Endothelial cell (in vitro differentiated cells): ENCODE results near the gene MSN. TPM values are rescaled to one million over a fixed set of nuclear protein-coding genes. Genes with fewer than 3 reads are reported as not detected.
A peak's percentile ranks its signal among the peaks of the same experiment; 100 is the strongest.

Experiments used
- DNase-seq: peaks from one replicate; pipeline ENCODE4 v3.0.0; 2021; ENCODE audit warnings: low spot score
- H3K27ac Mint-ChIP-seq: one replicate; pipeline ENCODE4 v1.8.0; 2021; ENCODE audit warnings: mixed read lengths, inconsistent platforms; ENCODE audit not compliant: unreplicated experiment
- H3K27me3 Mint-ChIP-seq: one replicate; pipeline ENCODE4 v1.8.0; 2021; ENCODE audit warnings: mild to moderate bottlenecking, moderate library complexity, mixed read lengths, inconsistent platforms; ENCODE audit not compliant: unreplicated experiment
- H3K36me3 Mint-ChIP-seq: one replicate; pipeline ENCODE4 v1.8.0; 2021; ENCODE audit warnings: mild to moderate bottlenecking, low read depth, mixed read lengths, inconsistent platforms; ENCODE audit not compliant: unreplicated experiment
- H3K4me1 Mint-ChIP-seq: one replicate; pipeline ENCODE4 v1.8.0; 2021; ENCODE audit warnings: mild to moderate bottlenecking, mixed read lengths, inconsistent platforms; ENCODE audit not compliant: unreplicated experiment
- H3K4me3 Mint-ChIP-seq: one replicate; pipeline ENCODE4 v1.8.0; 2021; ENCODE audit warnings: mild to moderate bottlenecking, mixed read lengths, inconsistent platforms; ENCODE audit not compliant: unreplicated experiment
- H3K9me3 Mint-ChIP-seq: one replicate; pipeline ENCODE4 v1.8.0; 2021; ENCODE audit warnings: mixed read lengths, inconsistent platforms; ENCODE audit not compliant: unreplicated experiment
- CTCF ChIP-seq: fragments of 200-600 bp; sonication (generic); IDR thresholded peaks from one replicate; pipeline ENCODE4 v1.5.0; 2021; ENCODE audit warnings: antibody characterized with exemption; ENCODE audit not compliant: unreplicated experiment
- total RNA-seq: library from RNA; stranded (reverse); fragmentation: NEBNext Ultra II Directional; extraction: Animal tissue kit (Norgen Biotek cat#: 25700); gene quantifications from one replicate; pipeline ENCODE4 v1.2.1, GENCODE V29; 2021; ENCODE audit not compliant: unreplicated experiment

Gene MSN
- total RNA-seq, 1 donor from 2014 or later = 590 TPM

DNA sequence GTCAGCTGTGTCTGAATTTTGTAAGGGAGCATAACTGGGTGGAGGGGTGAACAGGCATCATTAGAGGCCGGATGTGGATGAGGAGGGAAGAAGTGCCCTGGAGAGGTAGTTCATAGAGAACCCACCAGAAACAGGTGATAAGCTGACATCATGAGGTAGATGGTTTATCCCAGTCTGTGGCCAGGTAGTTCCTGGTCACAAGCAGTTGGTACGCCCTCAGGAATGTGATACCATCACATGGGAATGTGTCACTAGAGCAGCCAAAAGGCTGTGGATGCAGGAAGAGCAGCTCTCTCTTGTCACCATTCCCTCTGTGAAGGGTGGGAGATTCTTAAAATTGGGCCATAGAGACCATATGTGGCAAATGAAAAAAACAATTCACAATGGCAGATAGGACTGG is 21.9 kb downstream of the MSN start:
- Mint-ChIP-seq H3K4me3 (no peak overlapping the region), H3K27me3 (peaks cover 1% of the 10 kb centered on the region), H3K9me3 (no peaks in the 10 kb centered on the region), H3K36me3 (peaks cover 5% of the 10 kb centered on the region), H3K4me1 (peaks cover 52% of the 10 kb centered on the region), H3K27ac (peak overlapping the region; percentile 52)
- no peak for DNase-seq
- TF ChIP-seq CTCF = no peak

DNA sequence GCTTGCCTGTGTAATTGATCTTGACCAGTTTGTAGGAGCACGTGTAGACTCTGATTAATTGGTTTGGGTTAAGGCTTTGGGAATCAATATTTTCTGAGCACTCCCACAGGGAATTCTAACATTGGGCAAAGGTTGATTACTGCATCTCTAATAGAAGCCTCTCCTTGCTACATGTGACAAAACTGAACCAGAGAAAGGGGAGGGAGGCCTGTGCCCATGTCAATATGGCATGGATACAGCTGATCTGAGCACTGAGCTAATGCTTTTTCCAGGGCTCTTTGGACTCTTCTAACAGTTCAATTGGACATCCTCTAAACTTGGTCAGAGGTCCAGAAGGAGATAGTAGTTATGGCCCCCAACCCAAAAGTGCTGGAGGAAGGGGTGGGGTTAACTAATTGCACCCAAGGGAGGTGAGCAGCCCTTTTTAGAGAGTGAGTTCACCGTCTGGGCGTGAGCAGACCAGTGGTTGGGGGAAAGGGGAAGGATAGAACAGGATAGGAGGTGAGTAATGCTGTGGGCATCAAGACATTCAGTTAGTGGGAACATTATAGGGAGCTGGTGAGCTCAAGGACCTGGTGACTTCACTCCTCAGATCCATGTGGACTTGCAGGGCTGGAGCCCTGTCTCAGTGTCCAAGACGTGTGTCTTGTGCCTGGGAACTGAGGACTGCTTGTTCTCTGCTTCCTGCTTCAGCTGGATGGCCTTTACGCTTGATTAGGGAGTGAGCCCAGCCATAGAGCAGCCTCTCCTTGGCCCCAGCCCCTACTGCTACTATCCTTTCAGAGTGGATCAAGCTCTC is 22.8 kb downstream of the MSN start:
- peaks cover 10% of the 10 kb centered on the region for H3K36me3 Mint-ChIP-seq
- no peak overlapping the region for H3K4me3 Mint-ChIP-seq
- TF ChIP-seq CTCF = no peak
- no peaks in the 10 kb centered on the region for H3K9me3 Mint-ChIP-seq
- no peak for DNase-seq
- peaks cover 5% of the 10 kb centered on the region for H3K27me3 Mint-ChIP-seq
- no peak overlapping the region for H3K27ac Mint-ChIP-seq
- peaks cover 54% of the 10 kb centered on the region for H3K4me1 Mint-ChIP-seq

GRCh38 chrX:65695849-65696449 is 28.5 kb downstream of the MSN start:
- no peak for TF ChIP-seq CTCF
- Mint-ChIP-seq H3K9me3 (no peaks in the 10 kb centered on the region), H3K27ac (peak overlapping the region; percentile 89), H3K4me3 (peak overlapping the region; percentile 42), H3K36me3 (peaks cover 9% of the 10 kb centered on the region), H3K27me3 (peaks cover 13% of the 10 kb centered on the region), H3K4me1 (peaks cover 41% of the 10 kb centered on the region)
- no peak for DNase-seq

DNA sequence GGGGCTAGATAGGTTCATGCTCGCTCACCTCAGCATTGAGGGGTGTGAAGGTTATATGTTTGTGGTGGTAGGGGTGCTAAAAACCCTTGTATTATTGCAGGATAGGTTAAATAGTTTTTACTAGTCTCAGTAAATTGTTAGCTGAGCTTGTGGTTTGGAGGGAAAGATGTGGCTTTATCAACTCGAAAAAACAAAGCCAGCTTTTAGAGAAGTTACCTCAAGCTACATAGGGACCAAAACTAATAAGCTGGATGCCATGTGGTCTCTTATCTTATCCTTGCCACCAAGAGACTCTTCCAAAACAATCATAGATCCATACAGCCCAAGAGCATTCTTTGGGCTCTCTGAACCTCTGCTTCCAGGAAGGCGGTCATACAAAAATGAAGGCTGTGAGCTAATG is 29.2 kb downstream of the MSN start:
- Mint-ChIP-seq H3K27ac (peak overlapping the region; percentile 89), H3K4me1 (peaks cover 45% of the 10 kb centered on the region), H3K36me3 (peaks cover 13% of the 10 kb centered on the region), H3K27me3 (peaks cover 13% of the 10 kb centered on the region), H3K9me3 (no peaks in the 10 kb centered on the region), H3K4me3 (peak overlapping the region; percentile 42)
- no peak for TF ChIP-seq CTCF
- DNase-seq = no peak

DNA sequence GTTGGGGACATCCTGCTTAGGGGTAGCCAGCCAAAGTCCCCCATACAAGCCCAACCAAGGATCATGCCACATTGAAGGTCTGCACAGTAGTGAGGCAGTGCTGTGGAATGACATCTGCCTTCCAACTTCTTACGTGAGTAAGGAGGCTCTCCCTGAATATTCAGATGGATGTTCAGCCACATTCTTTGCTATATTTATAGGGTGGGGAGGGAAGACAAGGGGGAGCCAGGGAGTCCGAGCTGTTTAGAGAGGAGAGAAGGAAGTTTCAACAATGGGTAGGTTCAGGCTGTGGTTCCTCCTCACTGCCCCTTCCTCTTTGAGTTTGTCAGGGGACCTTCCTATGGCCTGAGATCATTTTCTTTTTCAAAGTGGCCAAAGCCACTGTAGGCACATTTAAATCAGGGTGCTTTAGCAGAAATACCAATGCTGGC is 29.8 kb downstream of the MSN start:
- Mint-ChIP-seq H3K27me3 (peaks cover 13% of the 10 kb centered on the region), H3K4me1 (peaks cover 42% of the 10 kb centered on the region), H3K27ac (peak overlapping the region; percentile 97), H3K4me3 (peak overlapping the region; percentile 84), H3K36me3 (peaks cover 15% of the 10 kb centered on the region), H3K9me3 (no peaks in the 10 kb centered on the region)
- DNase-seq = no peak
- TF ChIP-seq CTCF = no peak
